Mammary epithelial cell (primary cell): ENCODE measurements around the gene CPN1.

ENCODE experiments used
- EZH2 ChIP-seq: IDR thresholded peaks from 2 replicates; pipeline ENCODE4 v1.6.1; 2012; ENCODE audit warnings: low read length, inconsistent platforms, borderline replicate concordance
- TF ChIP-seq, protein P1 (sequence below), 2 donors: IDR thresholded peaks in 1 of 2; conservative IDR thresholded peaks in 1 of 2; 2 replicates each; pipeline ENCODE4 v1.5.1; 2011 to 2012; ENCODE audit warnings: inconsistent platforms in 2 of 2, low read length in 2 of 2, mild to moderate bottlenecking in 2 of 2, control low read depth in 1 of 2, low read depth in 1 of 2; ENCODE audit not compliant: insufficient read depth in 1 of 2; ENCODE audit errors: extremely low read depth in 1 of 2

DNA sequence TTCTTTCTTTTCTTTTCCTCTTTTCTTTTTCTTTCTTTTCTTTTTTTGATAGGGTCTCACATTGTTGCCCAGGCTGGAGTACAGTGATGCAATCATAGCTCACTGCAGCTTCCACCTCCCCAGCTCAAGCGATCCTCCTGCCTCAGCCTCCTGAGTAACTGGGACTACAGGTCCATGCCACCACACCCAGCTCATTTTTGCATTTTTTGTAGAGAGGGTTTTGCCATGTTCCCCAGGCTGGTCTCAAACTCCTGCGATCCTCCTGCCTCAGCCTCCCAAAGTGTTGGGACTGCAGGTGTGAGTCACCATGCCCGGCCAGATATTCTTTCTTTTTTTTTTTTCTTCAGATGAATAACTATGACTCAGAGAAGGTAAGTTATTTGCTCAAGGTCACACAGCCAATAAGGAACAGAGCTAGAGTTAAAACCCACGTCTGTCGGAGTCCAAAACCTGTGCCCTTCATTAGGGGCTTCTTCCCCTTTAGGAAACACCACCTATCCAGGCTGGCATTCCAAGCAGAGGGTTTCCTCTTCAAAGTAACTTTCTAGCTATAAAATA lies 43.8 kb downstream of the CPN1 start:
- TF ChIP-seq, protein P1, sequence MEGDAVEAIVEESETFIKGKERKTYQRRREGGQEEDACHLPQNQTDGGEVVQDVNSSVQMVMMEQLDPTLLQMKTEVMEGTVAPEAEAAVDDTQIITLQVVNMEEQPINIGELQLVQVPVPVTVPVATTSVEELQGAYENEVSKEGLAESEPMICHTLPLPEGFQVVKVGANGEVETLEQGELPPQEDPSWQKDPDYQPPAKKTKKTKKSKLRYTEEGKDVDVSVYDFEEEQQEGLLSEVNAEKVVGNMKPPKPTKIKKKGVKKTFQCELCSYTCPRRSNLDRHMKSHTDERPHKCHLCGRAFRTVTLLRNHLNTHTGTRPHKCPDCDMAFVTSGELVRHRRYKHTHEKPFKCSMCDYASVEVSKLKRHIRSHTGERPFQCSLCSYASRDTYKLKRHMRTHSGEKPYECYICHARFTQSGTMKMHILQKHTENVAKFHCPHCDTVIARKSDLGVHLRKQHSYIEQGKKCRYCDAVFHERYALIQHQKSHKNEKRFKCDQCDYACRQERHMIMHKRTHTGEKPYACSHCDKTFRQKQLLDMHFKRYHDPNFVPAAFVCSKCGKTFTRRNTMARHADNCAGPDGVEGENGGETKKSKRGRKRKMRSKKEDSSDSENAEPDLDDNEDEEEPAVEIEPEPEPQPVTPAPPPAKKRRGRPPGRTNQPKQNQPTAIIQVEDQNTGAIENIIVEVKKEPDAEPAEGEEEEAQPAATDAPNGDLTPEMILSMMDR (conservative IDR thresholded peaks at IDR 0.05 in 1 of 2, IDR thresholded peaks at IDR 0.05 in 1 of 2; ENCODE audit: extremely low read depth in 1 of 2, insufficient read depth in 1 of 2, low read depth in 1 of 2, low read length in 2 of 2) = no peak
- no peak for TF ChIP-seq EZH2
